Panc1 (cell line): ENCODE results near the gene CD55.

Experiments
- CTCF ChIP-seq: fragments of 450-650 bp; IDR thresholded peaks from 2 replicates; pipeline ENCODE4 v1.5.1; 2017; ENCODE audit warnings: mild to moderate bottlenecking
- POLR2AphosphoS5 ChIP-seq: IDR thresholded peaks from 2 replicates; pipeline ENCODE4 v1.6.1; 2012; ENCODE audit warnings: mild to moderate bottlenecking, low read depth, low read length, moderate library complexity
- SIN3A ChIP-seq: IDR thresholded peaks from 2 replicates; pipeline ENCODE4 v1.6.1; 2012; ENCODE audit warnings: low read depth, mild to moderate bottlenecking, low read length, moderate library complexity, borderline replicate concordance; ENCODE audit not compliant: insufficient read depth
- TCF7L2 ChIP-seq: IDR thresholded peaks from 2 replicates; pipeline ENCODE4 v1.6.1; 2011; ENCODE audit warnings: mild to moderate bottlenecking, low read depth, low read length, inconsistent platforms
- TF ChIP-seq, protein P1 (sequence below), 2 experiments: IDR thresholded peaks; 2 replicates each; pipeline ENCODE4 v1.6.1; 2011 to 2012; ENCODE audit warnings: low read depth in 2 of 2, control low read depth in 1 of 2, low read length in 1 of 2, mild to moderate bottlenecking in 1 of 2, moderate library complexity in 1 of 2; ENCODE audit not compliant: insufficient read depth in 1 of 2

DNA sequence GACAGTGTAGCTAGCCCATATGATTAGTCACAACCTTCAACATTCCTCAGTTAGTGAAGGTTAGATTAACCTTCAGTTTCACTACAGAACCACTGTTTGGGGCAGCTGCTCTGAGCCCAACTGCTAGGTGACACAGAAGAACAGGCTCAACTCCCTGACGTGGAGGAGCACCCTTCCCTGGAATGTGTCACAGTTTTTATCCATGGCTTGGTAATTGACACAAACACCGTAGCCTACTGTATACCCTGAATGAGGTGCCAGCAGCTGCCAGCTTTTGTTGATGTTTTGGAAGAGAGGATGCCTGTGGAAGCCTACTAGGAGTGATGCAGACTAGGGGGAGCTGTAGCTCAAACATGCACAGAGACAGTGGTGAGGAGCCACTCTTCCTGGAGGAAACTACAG is 76.0 kb downstream of the CD55 start:
- TF ChIP-seq CTCF, result peak; percentile 27; the same call in 1 of the 2 replicates
- TF ChIP-seq, protein P1, sequence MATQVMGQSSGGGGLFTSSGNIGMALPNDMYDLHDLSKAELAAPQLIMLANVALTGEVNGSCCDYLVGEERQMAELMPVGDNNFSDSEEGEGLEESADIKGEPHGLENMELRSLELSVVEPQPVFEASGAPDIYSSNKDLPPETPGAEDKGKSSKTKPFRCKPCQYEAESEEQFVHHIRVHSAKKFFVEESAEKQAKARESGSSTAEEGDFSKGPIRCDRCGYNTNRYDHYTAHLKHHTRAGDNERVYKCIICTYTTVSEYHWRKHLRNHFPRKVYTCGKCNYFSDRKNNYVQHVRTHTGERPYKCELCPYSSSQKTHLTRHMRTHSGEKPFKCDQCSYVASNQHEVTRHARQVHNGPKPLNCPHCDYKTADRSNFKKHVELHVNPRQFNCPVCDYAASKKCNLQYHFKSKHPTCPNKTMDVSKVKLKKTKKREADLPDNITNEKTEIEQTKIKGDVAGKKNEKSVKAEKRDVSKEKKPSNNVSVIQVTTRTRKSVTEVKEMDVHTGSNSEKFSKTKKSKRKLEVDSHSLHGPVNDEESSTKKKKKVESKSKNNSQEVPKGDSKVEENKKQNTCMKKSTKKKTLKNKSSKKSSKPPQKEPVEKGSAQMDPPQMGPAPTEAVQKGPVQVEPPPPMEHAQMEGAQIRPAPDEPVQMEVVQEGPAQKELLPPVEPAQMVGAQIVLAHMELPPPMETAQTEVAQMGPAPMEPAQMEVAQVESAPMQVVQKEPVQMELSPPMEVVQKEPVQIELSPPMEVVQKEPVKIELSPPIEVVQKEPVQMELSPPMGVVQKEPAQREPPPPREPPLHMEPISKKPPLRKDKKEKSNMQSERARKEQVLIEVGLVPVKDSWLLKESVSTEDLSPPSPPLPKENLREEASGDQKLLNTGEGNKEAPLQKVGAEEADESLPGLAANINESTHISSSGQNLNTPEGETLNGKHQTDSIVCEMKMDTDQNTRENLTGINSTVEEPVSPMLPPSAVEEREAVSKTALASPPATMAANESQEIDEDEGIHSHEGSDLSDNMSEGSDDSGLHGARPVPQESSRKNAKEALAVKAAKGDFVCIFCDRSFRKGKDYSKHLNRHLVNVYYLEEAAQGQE (IDR thresholded peaks at IDR 0.05; ENCODE audit: insufficient read depth in 1 of 2, low read depth in 2 of 2, low read length in 1 of 2), result no peak
- no peak for TF ChIP-seq TCF7L2
- TF ChIP-seq POLR2AphosphoS5, result no peak
- TF ChIP-seq SIN3A, result no peak
